H9 (cell line): Measurements from ENCODE around the gene GCAT. TPM values are rescaled to one million over a fixed set of nuclear protein-coding genes. Genes with fewer than 3 reads are reported as not detected.
A peak's percentile ranks its signal among the peaks of the same experiment; 100 is the strongest.

Experiments used
- DNase-seq: peaks from one replicate; pipeline ENCODE4 v3.0.0-alpha.2; 2017
- H2AFZ ChIP-seq: one replicate; pipeline ENCODE4 v1.6.1; 2013; ENCODE audit warnings: mild to moderate bottlenecking, low read length, control low read depth, moderate library complexity
- H2AK5ac ChIP-seq: 2 replicates; pipeline ENCODE4 v1.6.1; 2013; ENCODE audit warnings: low read length, control low read depth, mixed read lengths; ENCODE audit not compliant: insufficient read length
- H2BK120ac ChIP-seq: one replicate; pipeline ENCODE4 v1.6.1; 2013; ENCODE audit warnings: low read depth, mild to moderate bottlenecking, low read length, control low read depth, inconsistent platforms; ENCODE audit not compliant: poor library complexity, severe bottlenecking
- H2BK12ac ChIP-seq: 2 replicates; pipeline ENCODE4 v1.6.1; 2013; ENCODE audit warnings: low read length, control low read depth, mixed read lengths, low read depth; ENCODE audit not compliant: insufficient read length
- H2BK15ac ChIP-seq: 2 replicates; pipeline ENCODE4 v1.6.1; 2013; ENCODE audit warnings: low read depth, low read length, control low read depth
- H2BK20ac ChIP-seq: one replicate; pipeline ENCODE4 v1.6.1; 2013; ENCODE audit warnings: low read depth, mild to moderate bottlenecking, low read length, control low read depth, inconsistent platforms; ENCODE audit not compliant: poor library complexity, severe bottlenecking
- H2BK5ac ChIP-seq: 2 replicates; pipeline ENCODE4 v1.6.1; 2013; ENCODE audit warnings: low read length, control low read depth, mixed read lengths; ENCODE audit not compliant: insufficient read length
- H3K14ac ChIP-seq: 2 replicates; pipeline ENCODE4 v1.6.1; 2013; ENCODE audit warnings: low read length, control low read depth; ENCODE audit not compliant: insufficient read depth
- H3K18ac ChIP-seq: 2 replicates; pipeline ENCODE4 v1.6.1; 2013; ENCODE audit warnings: low read depth, mild to moderate bottlenecking, mixed read lengths, low read length, control low read depth; ENCODE audit not compliant: insufficient read length
- H3K23ac ChIP-seq: 2 replicates; pipeline ENCODE4 v1.6.1; 2013; ENCODE audit warnings: low read length, control low read depth, mixed read lengths, low read depth; ENCODE audit not compliant: insufficient read length
- H3K23me2 ChIP-seq: 2 replicates; pipeline ENCODE4 v1.6.1; 2013; ENCODE audit warnings: low read depth, mild to moderate bottlenecking, mixed read lengths, low read length, control low read depth; ENCODE audit not compliant: insufficient read length, poor library complexity, severe bottlenecking
- H3K27ac ChIP-seq: 2 replicates; pipeline ENCODE4 v1.5.1; 2013; ENCODE audit warnings: low read length, control low read depth, mixed read lengths, low read depth; ENCODE audit not compliant: insufficient read length
- H3K27me3 ChIP-seq: 2 replicates; pipeline ENCODE4 v1.6.1; 2013; ENCODE audit warnings: low read length, control low read depth, inconsistent platforms; ENCODE audit not compliant: insufficient read depth
- H3K4ac ChIP-seq: 2 replicates; pipeline ENCODE4 v1.6.1; 2013; ENCODE audit warnings: low read depth, mild to moderate bottlenecking, control low read depth, inconsistent platforms, low read length, moderate library complexity
- H3K4me1 ChIP-seq: 2 replicates; pipeline ENCODE4 v1.6.1; 2013; ENCODE audit warnings: low read length, control low read depth, inconsistent platforms; ENCODE audit not compliant: insufficient read depth
- H3K4me2 ChIP-seq: 2 replicates; pipeline ENCODE4 v1.6.1; 2013; ENCODE audit warnings: low read length, control low read depth, mixed read lengths; ENCODE audit not compliant: insufficient read length, insufficient read depth
- H3K56ac ChIP-seq: 2 replicates; pipeline ENCODE4 v1.6.1; 2013; ENCODE audit warnings: low read depth, mild to moderate bottlenecking, mixed read lengths, low read length, control low read depth; ENCODE audit not compliant: insufficient read length
- H3K79me1 ChIP-seq: 2 replicates; pipeline ENCODE4 v1.6.1; 2013; ENCODE audit warnings: low read depth, mild to moderate bottlenecking, moderate library complexity, low read length, control low read depth, inconsistent platforms; ENCODE audit not compliant: insufficient read depth, poor library complexity, severe bottlenecking
- H3K79me2 ChIP-seq: 2 replicates; pipeline ENCODE4 v1.6.1; 2013; ENCODE audit warnings: low read length, control low read depth, inconsistent platforms; ENCODE audit not compliant: insufficient read depth
- H3K9ac ChIP-seq: 2 replicates; pipeline ENCODE4 v1.6.1; 2013; ENCODE audit warnings: low read length, control low read depth, mixed read lengths; ENCODE audit not compliant: insufficient read length; ENCODE audit errors: extremely low read depth
- H3K9me3 ChIP-seq: one replicate; pipeline ENCODE4 v1.6.1; 2013; ENCODE audit warnings: low read depth, low read length, inconsistent platforms; ENCODE audit not compliant: control insufficient read depth
- H3T11ph ChIP-seq: one replicate; pipeline ENCODE4 v1.6.1; 2013; ENCODE audit warnings: mild to moderate bottlenecking, low read length, control low read depth, inconsistent platforms
- H4K20me1 ChIP-seq: one replicate; pipeline ENCODE4 v1.6.1; 2013; ENCODE audit not compliant: control insufficient read depth, insufficient read length, insufficient read depth
- H4K5ac ChIP-seq: 2 replicates; pipeline ENCODE4 v1.6.1; 2013; ENCODE audit warnings: low read depth, mild to moderate bottlenecking, mixed read lengths, low read length, control low read depth; ENCODE audit not compliant: insufficient read length
- H4K8ac ChIP-seq: replicated peaks from 2 replicates; pipeline ENCODE4 v1.6.1; 2013; ENCODE audit warnings: low read length, control low read depth, mixed read lengths, low read depth; ENCODE audit not compliant: insufficient read length
- H4K91ac ChIP-seq: 2 replicates; pipeline ENCODE4 v1.6.1; 2013; ENCODE audit warnings: low read depth, mild to moderate bottlenecking, moderate library complexity, mixed read lengths, low read length, control low read depth; ENCODE audit not compliant: insufficient read length
- H3K27ac Mint-ChIP-seq, 3 experiments: 2 replicates in 2 of 3; 3 replicates in 1 of 3; pipeline ENCODE4 v1.8.0; 2020 to 2021; ENCODE audit warnings: mixed read lengths in 3 of 3, mild to moderate bottlenecking in 1 of 3, moderate library complexity in 1 of 3
- H3K27me3 Mint-ChIP-seq: 2 replicates; pipeline ENCODE4 v1.8.0; 2021; ENCODE audit warnings: low read depth, mild to moderate bottlenecking, moderate library complexity, mixed read lengths
- H3K36me3 Mint-ChIP-seq, 3 experiments: 2 replicates in 2 of 3; 3 replicates in 1 of 3; pipeline ENCODE4 v1.8.0; 2020 to 2021; ENCODE audit warnings: low read depth in 3 of 3, mixed read lengths in 3 of 3; ENCODE audit not compliant: insufficient read depth in 1 of 3
- H3K4me1 Mint-ChIP-seq, 2 experiments: 2 replicates each; pipeline ENCODE4 v1.8.0; 2020; ENCODE audit warnings: mixed read lengths in 2 of 2
- H3K4me3 Mint-ChIP-seq, 2 experiments: 2 replicates in 1 of 2; 3 replicates in 1 of 2; pipeline ENCODE4 v1.8.0; 2020 to 2021; ENCODE audit warnings: mild to moderate bottlenecking in 2 of 2, mixed read lengths in 2 of 2, moderate library complexity in 1 of 2
- H3K9me3 Mint-ChIP-seq, 2 experiments: 2 replicates in 1 of 2; 3 replicates in 1 of 2; pipeline ENCODE4 v1.8.0; 2020; ENCODE audit warnings: mild to moderate bottlenecking in 2 of 2, mixed read lengths in 2 of 2, moderate library complexity in 1 of 2
- CTCF ChIP-seq: fragments of 200-600 bp; sonication (generic); conservative IDR thresholded peaks from 3 replicates; pipeline ENCODE4 v1.8.0; 2021; ENCODE audit warnings: antibody characterized with exemption, mild to moderate bottlenecking
- WGBS: extraction: QIAGEN DNeasy Blood & Tissue Kit; methylation state at CpG from one replicate; pipeline ENCODE4 v1.1.7; 2013; ENCODE audit warnings: missing lambda C conversion rate, low lambda C conversion rate, mixed read lengths; ENCODE audit not compliant: insufficient read length; ENCODE audit errors: extremely low coverage; 5-methylcytosine and 5-hydroxymethylcytosine counted together
- total RNA-seq: library from RNA; stranded (reverse); gene quantifications from 2 replicates; pipeline ENCODE4 v1.2.1, GENCODE V29; 2021

The GCAT gene
- total RNA-seq, 1 experiment from 2014 or later: 26.9 TPM

- no CpG with 5 or more reads among the region's 13 CpGs for WGBS
- H3K9ac ChIP-seq: no peak overlapping the region
- no peak overlapping the region for H2BK20ac ChIP-seq
- no peak overlapping the region for H2BK120ac ChIP-seq
- no peak overlapping the region for H2AK5ac ChIP-seq
- no peak overlapping the region for H3K23ac ChIP-seq
- no peak overlapping the region for H4K8ac ChIP-seq
- Mint-ChIP-seq H3K4me3 (no peak overlapping the region), H3K4me1 (peaks cover 12 to 17% of the 10 kb centered on the region in 2 experiments), H3K36me3 (no peaks in the 10 kb centered on the region), H3K9me3 (peaks cover 8 to 12% of the 10 kb centered on the region in 2 experiments; a peak in 4 of 5 replicates), H3K27ac (peak overlapping the region in 1 of 3 experiments; percentile 88; a peak in 3 of 7 replicates), H3K27me3 (peaks cover 70% of the 10 kb centered on the region)
- H3K14ac ChIP-seq: no peak overlapping the region
- no peaks in the 10 kb centered on the region for H3K9me3 ChIP-seq
- peak; percentile 55 for TF ChIP-seq CTCF
- no peak overlapping the region for H3K18ac ChIP-seq
- no peak overlapping the region for H3K4me2 ChIP-seq
- no peaks in the 10 kb centered on the region for H3K79me1 ChIP-seq
- no peak overlapping the region for H2AFZ ChIP-seq
- peak; percentile 52 for DNase-seq
- no peak overlapping the region for H3K4ac ChIP-seq
- no peak overlapping the region for H3K56ac ChIP-seq
- no peak overlapping the region for H3T11ph ChIP-seq
- H2BK5ac ChIP-seq: no peak overlapping the region
- no peak overlapping the region for H2BK12ac ChIP-seq
- no peaks in the 10 kb centered on the region for H3K79me2 ChIP-seq
- no peak overlapping the region for H4K91ac ChIP-seq
- H2BK15ac ChIP-seq: no peak overlapping the region
- no peak overlapping the region for H3K27ac ChIP-seq
- H3K4me1 ChIP-seq: no peaks in the 10 kb centered on the region
- H4K20me1 ChIP-seq: no peaks in the 10 kb centered on the region
- H3K23me2 ChIP-seq: no peaks in the 10 kb centered on the region
- H3K27me3 ChIP-seq: no peaks in the 10 kb centered on the region; the same call in 1 of the 2 replicates
- H4K5ac ChIP-seq: no peak overlapping the region
Measured at GRCh38 chr22:37781434-37782059, 26.2 kb upstream of the GCAT start.
